Ovary (tissue), 9 donors: ENCODE results near the gene MMP21. TPM values are rescaled to one million over a fixed set of nuclear protein-coding genes. Genes with fewer than 3 reads are reported as not detected.

Source experiments
- DNase-seq, 5 donors: peaks; one replicate each; pipeline ENCODE4 v3.0.0-alpha.2; 2019 to 2020
- H3K27ac ChIP-seq, 2 donors: fragments of 200-600 bp; one replicate each; pipeline versions ENCODE4 v1.5.1 to v1.8.0; 2019 to 2022
- H3K27me3 ChIP-seq: fragments of 200-600 bp; one replicate; pipeline ENCODE4 v1.8.0; 2022
- H3K36me3 ChIP-seq: fragments of 200-600 bp; sonication (generic); one replicate; pipeline ENCODE4 v1.5.1; 2019
- H3K4me1 ChIP-seq: one replicate; pipeline ENCODE4 v1.8.1; 2013; ENCODE audit warnings: mild to moderate bottlenecking, moderate library complexity; ENCODE audit not compliant: insufficient read depth
- H3K4me3 ChIP-seq: fragments of 200-600 bp; sonication (generic); one replicate; pipeline ENCODE4 v1.5.1; 2017
- H3K9me3 ChIP-seq, 2 donors: fragments of 200-600 bp in 1 of 2; sonication (generic) in 1 of 2; one replicate each; pipeline versions ENCODE4 v1.5.1 to v1.8.1; 2013 to 2019; ENCODE audit warnings: mild to moderate bottlenecking in 1 of 2, moderate library complexity in 1 of 2
- EP300 ChIP-seq: sonication (generic); formaldehyde crosslinking; IDR thresholded peaks from one replicate; pipeline ENCODE4 v1.6.1; 2017; ENCODE audit warnings: antibody characterized with exemption
- POLR2A ChIP-seq: fragments of 450-650 bp; IDR thresholded peaks from one replicate; pipeline ENCODE4 v1.6.1; 2017; ENCODE audit warnings: antibody characterized with exemption, mild to moderate bottlenecking, moderate library complexity
- whole genome bisulfite sequencing, 3 donors: extraction: QIAGEN DNeasy Blood & Tissue Kit in 1 of 3; methylation state at CpG; one replicate each; pipeline versions ENCODE4 v1.1.5 to v1.1.7; 2013 to 2017; 5-methylcytosine and 5-hydroxymethylcytosine counted together
- intact Hi-C, 4 donors: fragments of 100-400 bp; cut with DNase I; formaldehyde crosslinking; loops; one replicate each; pipeline versions ENCODE4 v1.11.0 to v1.15.1; 2022 to 2023
- polyA plus RNA-seq, 2 donors: library from polyadenylated mRNA; stranded (reverse); fragments of 200-250 nt in 1 of 2; fragments of 350-450 nt in 1 of 2; fragmentation: Illumina TruSeq in 1 of 2; extraction: RNeasy Lipid Tissue Mini Kit (QIAGEN cat#74804) in 1 of 2; gene quantifications; one replicate each; pipeline ENCODE4 v1.2.3, GENCODE V29; 2013 to 2014
- total RNA-seq, 7 donors: library from RNA; depleted of rRNA in 2 of 7; stranded (reverse); fragments of >200 nt in 2 of 7; fragmentation: NEBNext Ultra II Directional in 3 of 7; extraction: Animal tissue kit (Norgen Biotek cat#: 25700) in 3 of 7; gene quantifications; one replicate each; pipeline versions ENCODE4 v1.1.0 to v1.2.4, GENCODE V29; 2016 to 2023
- TF ChIP-seq, protein P1 (sequence below), 3 donors: fragments of 450-650 bp in 2 of 3; fragments of 200-600 bp in 1 of 3; IDR thresholded peaks; one replicate each; pipeline versions ENCODE4 v1.5.1 to v1.8.0; 2016 to 2022; ENCODE audit warnings: antibody characterized with exemption in 3 of 3, mild to moderate bottlenecking in 1 of 3
- donor health status: DM: no; HTN: no; CAD: no; lungs with moderate emphysema.
- donor health status: DM: no; HTN: no; CAD: no.
- donor health status: Bipolar disorder and iron deficiency.
- donor health status: DM: yes; HTN: yes; CAD: no.
- donor health status: DM: no; HTN: no; CAD: no.
- donor health status: DM: yes; HTN: yes; CAD: no.

The MMP21 gene
- total and polyA plus RNA-seq, 9 donors, result 0.11 to 1.6 (median 1.00) TPM

DNA sequence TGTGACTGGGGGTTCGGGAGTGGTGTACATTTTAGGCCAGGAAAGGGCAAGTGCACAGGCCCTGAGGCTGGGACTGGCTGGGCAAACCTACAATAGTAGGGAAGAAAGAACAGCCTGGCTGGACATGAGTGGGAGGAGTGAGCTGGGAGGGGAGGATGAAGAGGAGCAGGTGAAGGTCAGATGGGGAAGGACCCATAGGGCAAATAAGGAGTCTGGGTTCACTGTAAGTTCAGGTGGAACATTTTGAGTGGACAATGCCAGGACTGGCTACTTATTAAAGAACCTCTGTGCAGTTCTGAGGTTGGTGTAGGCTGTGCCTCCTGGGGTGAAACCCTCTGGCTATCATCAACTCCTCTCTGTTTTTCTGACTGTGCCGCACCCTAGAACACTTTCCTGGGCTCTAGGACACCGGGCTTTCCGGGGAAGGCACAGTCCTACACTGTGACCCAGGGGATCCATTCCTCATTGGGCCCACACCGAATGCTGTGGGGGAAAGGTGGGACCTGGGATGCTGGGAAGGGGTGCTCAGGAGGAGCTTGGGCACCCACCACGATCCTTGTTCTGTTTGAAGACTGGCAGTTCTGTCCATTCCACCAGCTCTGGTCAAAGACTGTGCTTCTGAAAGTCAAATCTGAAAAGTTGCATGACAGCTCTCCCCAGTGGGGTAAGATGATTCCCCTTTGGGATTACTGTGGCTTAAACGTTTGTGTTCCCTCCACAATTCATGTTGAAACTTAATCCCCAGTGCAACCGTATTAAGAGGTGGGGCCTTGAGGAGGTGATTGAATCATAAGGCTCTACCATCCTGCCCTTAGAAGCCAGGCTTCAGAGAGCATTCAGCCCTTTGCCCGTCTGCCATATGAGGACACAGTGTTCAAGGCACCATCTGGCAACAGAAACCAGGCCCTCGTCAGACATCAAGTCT lies 4.0 kb upstream of the MMP21 start:
- Histone ChIP-seq H3K4me3 (no peak overlapping the region), H3K36me3 (no peaks in the 10 kb centered on the region), H3K27ac (no peak overlapping the region), H3K4me1 (no peaks in the 10 kb centered on the region), H3K27me3 (no peaks in the 10 kb centered on the region), H3K9me3 (no peaks in the 10 kb centered on the region)
- WGBS, 3 donors, result 80 to 85% (median 84%) methylated on average over 10 of the region's 10 CpGs
- TF ChIP-seq, protein P1, sequence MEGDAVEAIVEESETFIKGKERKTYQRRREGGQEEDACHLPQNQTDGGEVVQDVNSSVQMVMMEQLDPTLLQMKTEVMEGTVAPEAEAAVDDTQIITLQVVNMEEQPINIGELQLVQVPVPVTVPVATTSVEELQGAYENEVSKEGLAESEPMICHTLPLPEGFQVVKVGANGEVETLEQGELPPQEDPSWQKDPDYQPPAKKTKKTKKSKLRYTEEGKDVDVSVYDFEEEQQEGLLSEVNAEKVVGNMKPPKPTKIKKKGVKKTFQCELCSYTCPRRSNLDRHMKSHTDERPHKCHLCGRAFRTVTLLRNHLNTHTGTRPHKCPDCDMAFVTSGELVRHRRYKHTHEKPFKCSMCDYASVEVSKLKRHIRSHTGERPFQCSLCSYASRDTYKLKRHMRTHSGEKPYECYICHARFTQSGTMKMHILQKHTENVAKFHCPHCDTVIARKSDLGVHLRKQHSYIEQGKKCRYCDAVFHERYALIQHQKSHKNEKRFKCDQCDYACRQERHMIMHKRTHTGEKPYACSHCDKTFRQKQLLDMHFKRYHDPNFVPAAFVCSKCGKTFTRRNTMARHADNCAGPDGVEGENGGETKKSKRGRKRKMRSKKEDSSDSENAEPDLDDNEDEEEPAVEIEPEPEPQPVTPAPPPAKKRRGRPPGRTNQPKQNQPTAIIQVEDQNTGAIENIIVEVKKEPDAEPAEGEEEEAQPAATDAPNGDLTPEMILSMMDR (IDR thresholded peaks at IDR 0.05), result no peak
- TF ChIP-seq EP300 (no peak), POLR2A (no peak)
- intact Hi-C loops, result no loop called here
- DNase-seq, result no peak

DNA sequence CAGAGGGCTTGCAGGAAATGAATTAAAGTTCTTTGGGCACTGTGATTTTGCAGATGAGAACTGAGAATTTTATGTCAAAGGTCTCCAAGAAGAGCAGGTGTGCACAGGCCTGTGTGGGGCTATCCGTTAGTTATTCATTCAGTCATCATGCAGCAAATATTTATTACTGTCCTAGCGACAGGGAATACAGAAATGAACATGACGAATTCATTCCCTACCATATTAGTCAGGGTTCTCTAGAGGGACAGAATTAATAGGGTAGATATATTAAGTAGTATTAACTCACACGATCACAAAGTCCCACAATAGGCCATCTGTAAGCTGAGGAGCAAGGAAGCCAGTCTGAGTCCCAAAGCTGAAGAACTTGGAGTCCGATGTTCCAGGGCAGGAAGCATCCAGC lies 2.9 kb upstream of the MMP21 start:
- DNase-seq, result no peak
- no peaks in the 10 kb centered on the region for H3K9me3 ChIP-seq
- H3K27me3 ChIP-seq, result no peaks in the 10 kb centered on the region
- 71 to 81% (median 76%) methylated on average over 5 of the region's 5 CpGs for WGBS, 3 donors
- TF ChIP-seq POLR2A, result no peak
- H3K4me3 ChIP-seq, result no peak overlapping the region
- intact Hi-C loops, result no loop called here
- no peaks in the 10 kb centered on the region for H3K4me1 ChIP-seq
- no peak overlapping the region for H3K27ac ChIP-seq
- no peaks in the 10 kb centered on the region for H3K36me3 ChIP-seq

DNA sequence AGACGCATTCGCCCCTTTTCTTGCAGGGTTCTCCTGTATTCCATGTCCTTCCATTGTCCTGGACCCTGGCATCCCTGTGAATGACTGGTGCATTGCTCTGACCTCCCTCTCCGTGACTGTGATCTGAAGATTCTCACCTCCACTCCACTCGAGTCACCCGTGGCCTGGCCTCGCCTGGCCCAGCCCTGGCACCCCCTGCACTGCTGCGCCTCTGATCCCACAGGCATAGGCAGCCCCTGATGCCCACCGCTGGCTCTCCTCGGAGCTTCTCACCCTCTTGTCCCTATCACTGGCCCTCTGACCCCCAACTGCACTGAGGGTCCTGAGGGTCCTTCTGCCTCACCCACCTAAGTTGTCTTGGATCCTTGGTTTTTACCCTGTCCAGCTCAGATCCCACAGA lies 2.2 kb upstream of the MMP21 start:
- TF ChIP-seq EP300 (no peak), POLR2A (no peak)
- TF ChIP-seq, protein P1 (IDR thresholded peaks at IDR 0.05), result no peak
- Histone ChIP-seq H3K27me3 (no peaks in the 10 kb centered on the region), H3K4me3 (no peak overlapping the region), H3K27ac (no peak overlapping the region), H3K4me1 (no peaks in the 10 kb centered on the region), H3K36me3 (no peaks in the 10 kb centered on the region), H3K9me3 (no peaks in the 10 kb centered on the region)
- DNase-seq, result no peak
- intact Hi-C loops, result no loop called here
- WGBS, 3 donors, result 90 to 91% (median 91%) methylated on average over 9 of the region's 9 CpGs

DNA sequence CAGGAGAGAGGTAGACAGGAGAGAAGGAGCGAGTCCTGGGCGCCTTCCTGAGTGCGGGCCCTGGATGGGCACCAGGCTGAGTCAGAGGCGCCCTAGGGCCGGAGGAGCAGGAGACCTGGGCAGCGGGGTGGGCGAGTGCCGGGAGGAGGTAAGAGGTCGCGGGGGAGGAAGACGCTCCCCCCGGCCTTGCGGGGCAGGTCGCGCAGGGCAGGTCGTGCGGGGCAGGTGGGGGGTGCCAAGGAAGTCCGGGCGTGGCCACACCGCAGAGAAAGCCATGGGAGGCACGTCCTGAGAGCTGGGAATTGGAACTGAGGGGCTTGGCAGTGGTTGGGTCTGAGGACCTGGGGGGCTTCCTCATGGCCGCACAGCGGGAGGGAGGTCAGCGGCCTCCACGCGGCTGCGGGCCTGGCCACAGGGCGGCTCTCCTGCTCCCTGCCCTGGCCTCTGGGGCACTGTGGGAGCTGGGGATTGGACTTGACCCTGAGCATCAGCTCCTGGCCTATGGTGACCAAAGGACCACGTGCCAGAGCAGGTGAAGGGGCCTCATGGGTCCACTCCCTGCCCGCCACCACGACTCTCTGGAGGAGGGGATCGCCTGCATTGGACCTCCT lies 935 bp downstream of the MMP21 start:
- TF ChIP-seq, protein P1 (IDR thresholded peaks at IDR 0.05), result no peak
- TF ChIP-seq EP300 (no peak), POLR2A (no peak)
- H3K27me3 ChIP-seq, result no peaks in the 10 kb centered on the region
- DNase-seq, result no peak
- 87 to 91% (median 88%) methylated on average over 31 to 32 of the region's 32 CpGs for WGBS, 3 donors
- no peaks in the 10 kb centered on the region for H3K9me3 ChIP-seq
- no peaks in the 10 kb centered on the region for H3K4me1 ChIP-seq
- H3K27ac ChIP-seq, result no peak overlapping the region
- intact Hi-C loops, result no loop called here
- H3K4me3 ChIP-seq, result no peak overlapping the region
- no peaks in the 10 kb centered on the region for H3K36me3 ChIP-seq
